DMS53 treated with DMSO at 0.1 percent for 48 hours (cell line): ENCODE data around the gene CCDC91.
"Not testable (repeated sequence)": the region's sequence is repeated elsewhere in the genome, so short reads cannot be mapped to it uniquely, and the experiment has no call there.

ENCODE experiments used
- DNase-seq: peaks from one replicate; lab custom pipeline; 2025; ENCODE audit not compliant: unreplicated experiment; lab: John Stamatoyannopoulos, UW

CCDC91 gene

GRCh38 chr12:28351414-28351813 is 161.2 kb downstream of the CCDC91 start:
- no peak for DNase-seq

- DNase-seq: no peak
These were observed 164.9 kb downstream of the CCDC91 start for GRCh38 chr12:28355161-28355560.

GRCh38 chr12:28360253-28360652 is 170.0 kb downstream of the CCDC91 start:
- no peak for DNase-seq

GRCh38 chr12:28367326-28367725 is 177.1 kb downstream of the CCDC91 start:
- DNase-seq: no peak

DNA sequence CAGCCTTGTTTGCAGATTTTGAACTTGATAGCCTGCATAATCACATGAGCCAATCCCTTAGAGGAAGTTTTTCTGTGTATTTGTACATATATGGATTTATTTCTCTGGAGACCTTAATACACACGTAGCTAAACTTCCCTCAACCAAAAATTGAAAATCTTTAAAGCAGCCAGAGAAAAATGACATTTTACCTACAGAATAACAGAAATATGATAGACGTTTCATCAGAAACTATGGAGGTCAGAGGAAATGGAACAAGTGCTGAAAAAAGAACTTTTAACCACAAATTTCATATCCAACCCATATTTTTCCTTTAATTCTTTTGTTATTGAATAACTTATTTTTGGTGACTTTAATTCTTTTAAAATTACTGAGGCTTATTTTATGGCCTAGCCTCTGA is 177.7 kb downstream of the CCDC91 start:
- DNase-seq: no peak

- DNase-seq: no peak
These were observed 179.2 kb downstream of the CCDC91 start for GRCh38 chr12:28369483-28369882.

- DNase-seq: no peak
These were observed 184.3 kb downstream of the CCDC91 start for GRCh38 chr12:28374556-28374955.

DNA sequence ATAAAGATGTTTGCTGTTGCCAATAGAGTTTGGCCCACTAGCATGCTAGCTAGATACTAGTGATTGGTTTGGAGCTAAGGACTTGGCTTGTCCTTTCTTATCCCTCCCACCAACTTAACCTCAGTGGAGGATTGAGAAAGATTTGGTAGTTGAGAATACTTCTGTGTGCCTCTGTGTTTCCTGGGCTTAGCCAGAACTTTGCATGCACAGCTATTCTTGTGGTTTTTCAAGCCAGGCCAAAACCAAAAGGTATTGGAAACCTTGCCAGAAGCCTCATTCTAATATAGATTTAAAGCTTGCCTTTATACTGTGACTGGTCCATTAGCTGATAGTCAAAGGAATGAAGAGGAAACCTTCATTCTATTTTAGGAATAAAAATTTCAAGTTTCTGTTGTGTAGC is 188.5 kb downstream of the CCDC91 start:
- DNase-seq: no peak

- not testable (repeated sequence) for DNase-seq
These were observed 189.5 kb downstream of the CCDC91 start for GRCh38 chr12:28379779-28380178.

DNA sequence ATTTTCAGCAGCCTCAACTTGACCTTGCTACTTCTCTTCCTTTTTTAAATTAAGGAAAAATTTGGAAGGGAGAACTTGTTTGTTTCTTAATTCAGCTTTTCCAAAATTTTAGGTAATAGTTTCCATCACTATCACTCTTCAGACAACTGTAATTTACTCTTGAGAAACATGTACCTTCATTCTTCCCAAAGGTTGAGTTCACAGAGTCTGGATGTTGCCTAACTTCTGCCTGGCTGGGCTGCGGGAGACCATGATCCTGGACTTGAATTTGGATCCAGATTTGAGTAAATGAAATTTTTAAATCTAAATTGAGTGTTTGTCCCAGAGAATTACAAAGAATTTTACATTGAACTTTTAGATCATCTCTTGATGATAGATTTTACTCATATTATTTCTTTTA is 193.1 kb downstream of the CCDC91 start:
- no peak for DNase-seq

- DNase-seq: no peak
These were observed 198.6 kb downstream of the CCDC91 start for GRCh38 chr12:28388879-28389278.

DNA sequence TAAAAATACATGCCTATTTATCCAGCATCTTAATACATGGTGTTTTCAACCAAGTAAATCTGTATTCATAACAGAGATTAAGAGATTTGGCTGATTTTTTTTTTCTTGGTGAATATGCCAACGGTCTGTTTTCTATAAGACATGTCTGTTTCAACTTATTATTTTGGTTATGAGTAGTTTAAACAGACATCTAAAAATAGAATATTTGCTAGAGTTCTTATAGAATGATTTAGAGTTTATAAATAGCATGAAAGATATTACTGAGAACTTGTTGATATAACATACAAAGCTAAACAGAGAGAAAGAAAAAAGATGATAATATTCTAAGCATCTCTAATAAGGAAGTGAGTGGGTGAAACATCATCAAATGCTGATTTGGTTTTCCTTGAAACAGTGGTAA is 199.9 kb downstream of the CCDC91 start:
- no peak for DNase-seq

GRCh38 chr12:28390761-28391385 is 200.6 kb downstream of the CCDC91 start:
- no peak for DNase-seq

- DNase-seq: no peak
These were observed 219.6 kb downstream of the CCDC91 start for GRCh38 chr12:28409892-28410291.

DNA sequence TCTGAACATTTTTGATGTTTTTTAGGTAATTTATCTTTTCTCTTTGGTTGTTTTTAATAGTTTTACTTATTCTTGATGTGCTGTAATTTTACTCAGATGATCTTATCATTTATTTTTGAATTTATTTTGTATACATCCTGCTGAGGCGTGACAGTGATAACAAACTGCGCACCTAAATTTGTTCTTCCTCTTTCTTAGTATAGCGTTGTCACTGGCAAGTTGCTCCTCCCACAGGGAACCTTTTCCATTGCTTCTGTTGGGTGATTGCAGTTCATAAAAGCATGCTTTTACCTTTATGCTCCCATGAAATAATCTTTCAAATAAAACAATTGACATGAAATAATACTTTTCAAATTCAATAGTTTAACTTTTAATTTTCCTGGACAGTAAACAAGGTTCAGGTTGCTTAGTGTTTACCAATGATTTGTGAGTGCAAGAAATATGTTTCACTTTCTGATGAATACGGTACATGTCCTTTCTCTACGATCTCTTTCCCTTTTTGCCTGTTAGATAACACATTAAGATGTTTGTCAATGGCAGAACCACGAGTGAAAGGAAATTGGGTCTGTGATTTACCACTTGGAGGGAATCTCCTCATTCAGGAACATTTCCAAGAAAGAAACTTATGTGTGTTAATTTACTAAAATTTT is 223.3 kb downstream of the CCDC91 start:
- no peak for DNase-seq

DNA sequence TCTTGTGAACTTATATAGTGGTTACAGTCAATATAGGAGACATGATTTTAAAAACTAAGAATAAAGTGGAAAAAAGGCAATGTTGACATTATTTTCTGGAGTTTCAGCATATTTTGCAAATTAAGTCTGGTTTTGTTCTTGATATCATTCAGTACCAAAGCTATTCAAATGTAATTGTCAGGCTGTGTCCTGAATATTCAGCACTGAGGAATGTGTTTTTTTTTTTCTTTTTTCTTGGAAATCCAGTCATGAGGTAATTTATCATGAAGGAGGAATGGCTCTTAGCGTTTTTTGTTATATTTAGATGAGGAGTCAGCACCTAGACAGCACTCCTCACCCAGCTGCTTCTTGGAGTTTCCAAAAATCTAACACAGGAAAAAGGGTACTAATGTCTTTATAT is 225.5 kb downstream of the CCDC91 start:
- no peak for DNase-seq

GRCh38 chr12:28421374-28421773 is 231.1 kb downstream of the CCDC91 start:
- no peak for DNase-seq

DNA sequence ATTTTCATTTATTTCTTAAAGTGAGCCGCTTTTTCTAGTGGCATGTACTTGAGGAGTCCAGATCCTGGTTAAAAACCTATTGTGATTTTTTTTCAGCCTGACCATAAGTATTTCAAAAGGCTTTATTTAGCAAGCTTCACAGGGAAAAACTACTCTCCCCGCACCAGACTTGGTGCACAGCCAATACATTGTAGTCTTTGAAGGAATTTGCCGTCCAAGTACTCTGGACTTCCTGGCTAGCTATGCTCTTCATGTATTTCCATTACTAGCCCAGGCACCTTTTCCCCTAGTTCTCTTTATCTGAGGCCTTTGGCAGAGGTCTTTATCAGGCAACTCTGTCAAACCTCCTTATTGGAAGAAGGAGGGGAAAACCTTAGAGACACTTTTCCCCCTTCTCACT is 234.7 kb downstream of the CCDC91 start:
- DNase-seq: no peak

DNA sequence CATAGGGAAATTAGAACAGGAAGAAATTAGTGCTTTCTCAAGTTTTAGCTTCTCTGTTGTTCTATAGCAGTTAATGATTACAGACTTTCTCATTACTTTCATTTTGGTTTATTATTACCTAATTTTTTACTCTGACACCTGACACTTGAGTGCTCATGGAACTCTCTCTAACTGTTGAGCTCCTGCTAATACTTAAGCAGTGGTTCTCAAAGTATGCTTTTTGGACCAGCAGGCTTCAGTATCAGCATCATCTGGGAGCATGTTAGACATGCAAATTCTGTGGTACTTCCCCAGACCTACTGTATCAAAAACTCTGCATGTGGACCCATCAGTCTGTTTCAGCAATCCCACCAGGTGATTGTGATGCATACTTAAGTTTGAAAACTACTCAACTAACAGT is 235.3 kb downstream of the CCDC91 start:
- DNase-seq: no peak

DNA sequence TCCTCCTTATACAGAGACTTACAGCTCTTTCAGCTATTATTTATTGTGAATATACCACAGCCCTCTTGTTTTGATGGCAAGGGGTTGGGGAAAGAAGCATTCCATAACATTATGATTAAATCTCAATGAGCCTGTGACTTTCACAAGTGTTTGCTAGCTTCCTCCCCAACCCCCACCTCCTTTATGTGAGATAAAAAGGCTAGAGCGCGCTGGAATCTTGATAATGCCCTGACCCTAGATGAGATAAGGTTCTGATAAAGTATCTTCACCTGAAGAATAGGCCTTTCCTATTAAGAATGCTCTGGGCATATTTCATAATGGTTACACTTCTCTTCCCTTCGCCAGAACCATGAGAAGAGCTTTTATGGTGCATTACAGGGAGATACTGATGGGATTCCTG is 236.8 kb downstream of the CCDC91 start:
- DNase-seq: no peak

GRCh38 chr12:28440081-28440608 is 249.9 kb downstream of the CCDC91 start:
- no peak for DNase-seq

GRCh38 chr12:28442101-28442500 is 251.8 kb downstream of the CCDC91 start:
- DNase-seq: no peak

- DNase-seq: peak; percentile 99
These were observed 253.1 kb downstream of the CCDC91 start for GRCh38 chr12:28443337-28443736.
